IMR-90 (cell line): ENCODE data around the gene EFCAB10. TPM values are rescaled to one million over a fixed set of nuclear protein-coding genes. Genes with fewer than 3 reads are reported as not detected.

Experiments
- ATAC-seq: fragments of 200-7000 bp; cut with Tn5 transposase; 2 replicates; pipeline ENCODE4 v1.9.1; 2020; ENCODE audit warnings: low read depth, mild to moderate bottlenecking, moderate library complexity
- BruUV-seq: library from RNA; stranded (reverse); fragments of 400-500 nt; replicated peaks from 2 replicates; lab custom pipeline; 2021; lab: Mats Ljungman, UMichigan
- CTCF ChIA-PET: fragments of 300-600 bp; formaldehyde crosslinking; extraction: SDS; loops from one replicate; lab custom pipeline; 2021; ENCODE audit warnings: antibody characterized with exemption; lab: Yijun Ruan, JAX
- POLR2A ChIA-PET: fragments of 300-600 bp; sonication (Branson Sonifier 250); formaldehyde crosslinking; loops from one replicate; lab custom pipeline; 2022; ENCODE audit warnings: antibody characterized with exemption; ENCODE audit not compliant: unreplicated experiment; lab: Charles Lee
- DNase-seq: peaks from one replicate; pipeline ENCODE4 v3.0.0; 2013
- H2AFZ ChIP-seq: replicated peaks from 2 replicates; pipeline ENCODE3; 2013; ENCODE audit warnings: low read length, mild to moderate bottlenecking; ENCODE audit not compliant: poor library complexity
- H2AK5ac ChIP-seq: 2 replicates; pipeline ENCODE4 v1.6.1; 2013; ENCODE audit warnings: low read depth, low read length, inconsistent platforms
- H2AK9ac ChIP-seq: replicated peaks from 2 replicates; pipeline ENCODE3; 2013; ENCODE audit warnings: mild to moderate bottlenecking, low read depth, low read length, moderate library complexity; ENCODE audit not compliant: poor library complexity
- H2BK120ac ChIP-seq: 2 replicates; pipeline ENCODE4 v1.6.1; 2013; ENCODE audit warnings: low read depth, low read length, inconsistent platforms
- H2BK15ac ChIP-seq: 3 replicates; pipeline ENCODE4 v1.6.1; 2013; ENCODE audit warnings: low read depth, low read length, inconsistent platforms
- H2BK20ac ChIP-seq: 2 replicates; pipeline ENCODE4 v1.6.1; 2013; ENCODE audit warnings: low read depth, mild to moderate bottlenecking, inconsistent platforms, low read length, moderate library complexity
- H2BK5ac ChIP-seq: 2 replicates; pipeline ENCODE4 v1.6.1; 2013; ENCODE audit warnings: mild to moderate bottlenecking, low read depth, low read length, inconsistent platforms; ENCODE audit not compliant: poor library complexity, severe bottlenecking
- H3K14ac ChIP-seq: replicated peaks from 2 replicates; pipeline ENCODE4 v1.6.1; 2013; ENCODE audit warnings: low read depth, low read length, inconsistent platforms
- H3K18ac ChIP-seq: 2 replicates; pipeline ENCODE4 v1.6.1; 2013; ENCODE audit warnings: low read depth, low read length, control low read depth
- H3K23ac ChIP-seq: 2 replicates; pipeline ENCODE4 v1.6.1; 2013; ENCODE audit warnings: low read depth, low read length, inconsistent platforms
- H3K27ac ChIP-seq: 2 replicates; pipeline ENCODE4 v1.5.1; 2013; ENCODE audit warnings: mild to moderate bottlenecking, control low read depth, low read length; ENCODE audit not compliant: insufficient read depth
- H3K27me3 ChIP-seq: 2 replicates; pipeline ENCODE4 v1.6.1; 2013; ENCODE audit warnings: low read length; ENCODE audit not compliant: control insufficient read depth, insufficient read depth
- H3K36me3 ChIP-seq: 2 replicates; pipeline ENCODE4 v1.6.1; 2013; ENCODE audit warnings: low read length, mixed read lengths; ENCODE audit not compliant: control insufficient read depth, insufficient read depth
- H3K4ac ChIP-seq: 2 replicates; pipeline ENCODE4 v1.6.1; 2013; ENCODE audit warnings: low read depth, low read length, inconsistent platforms
- H3K4me1 ChIP-seq: 2 replicates; pipeline ENCODE4 v1.6.1; 2013; ENCODE audit warnings: low read length, mixed read lengths; ENCODE audit not compliant: control insufficient read depth, insufficient read depth
- H3K4me2 ChIP-seq: 2 replicates; pipeline ENCODE4 v1.6.1; 2013; ENCODE audit warnings: low read depth, mild to moderate bottlenecking, control low read depth, low read length, moderate library complexity
- H3K4me3 ChIP-seq: 2 replicates; pipeline ENCODE4 v1.5.1; 2013; ENCODE audit warnings: low read depth, mild to moderate bottlenecking, control low read depth, low read length, moderate library complexity; ENCODE audit not compliant: insufficient read depth
- H3K56ac ChIP-seq: 2 replicates; pipeline ENCODE4 v1.6.1; 2013; ENCODE audit warnings: low read length, inconsistent platforms; ENCODE audit not compliant: insufficient read depth; ENCODE audit errors: extremely low read depth
- H3K79me1 ChIP-seq, 2 experiments: 2 replicates each; pipeline ENCODE4 v1.6.1; 2013; ENCODE audit warnings: low read length in 2 of 2, inconsistent platforms in 1 of 2, low read depth in 1 of 2
- H3K9ac ChIP-seq: 2 replicates; pipeline ENCODE4 v1.6.1; 2013; ENCODE audit warnings: low read depth, low read length, control low read depth
- H3K9me1 ChIP-seq: 2 replicates; pipeline ENCODE4 v1.6.1; 2013; ENCODE audit warnings: low read length, inconsistent platforms; ENCODE audit not compliant: insufficient read depth
- H3K9me3 ChIP-seq: 2 replicates; pipeline ENCODE4 v1.6.1; 2013; ENCODE audit warnings: low read length; ENCODE audit not compliant: control insufficient read depth, insufficient read depth
- H4K20me1 ChIP-seq: 2 replicates; pipeline ENCODE4 v1.6.1; 2013; ENCODE audit warnings: low read length, inconsistent platforms; ENCODE audit not compliant: insufficient read depth
- H4K5ac ChIP-seq: 2 replicates; pipeline ENCODE4 v1.6.1; 2013; ENCODE audit warnings: mild to moderate bottlenecking, low read depth, low read length, control low read depth
- H4K8ac ChIP-seq, 2 experiments: 2 replicates each; pipeline ENCODE4 v1.6.1; 2013; ENCODE audit warnings: low read depth in 2 of 2, low read length in 2 of 2, control low read depth in 1 of 2, inconsistent platforms in 1 of 2
- H4K91ac ChIP-seq: 2 replicates; pipeline ENCODE4 v1.6.1; 2013; ENCODE audit warnings: low read depth, low read length, inconsistent platforms; ENCODE audit not compliant: insufficient read depth
- BHLHE40 ChIP-seq: fragments of 150-350 bp; IDR thresholded peaks from 2 replicates; pipeline ENCODE4 v1.6.1; 2016; ENCODE audit warnings: mild to moderate bottlenecking, low read depth, low read length
- CEBPB ChIP-seq: IDR thresholded peaks from 2 replicates; pipeline ENCODE4 v1.6.1; 2012; ENCODE audit warnings: low read depth, low read length, improper control_type of control experiment
- MXI1 ChIP-seq: IDR thresholded peaks from 2 replicates; pipeline ENCODE4 v1.6.1; 2012; ENCODE audit warnings: low read depth, mild to moderate bottlenecking, low read length, moderate library complexity, borderline replicate concordance
- POLR2A ChIP-seq: IDR thresholded peaks from 2 replicates; pipeline ENCODE4 v1.6.1; 2012; ENCODE audit warnings: mild to moderate bottlenecking, low read depth, low read length
- RAD21 ChIP-seq: IDR thresholded peaks from 2 replicates; pipeline ENCODE4 v1.6.1; 2012; ENCODE audit warnings: low read length, improper control_type of control experiment
- SMC3 ChIP-seq: fragments of 150-350 bp; IDR thresholded peaks from 2 replicates; pipeline ENCODE4 v1.6.1; 2016; ENCODE audit warnings: low read depth, mild to moderate bottlenecking, antibody characterized with exemption, low read length, moderate library complexity
- whole genome bisulfite sequencing, 2 experiments: methylation state at CpG; one replicate each; pipeline versions ENCODE4 v1.1.5 to v1.1.7; 2013; ENCODE audit warnings: missing lambda C conversion rate in 2 of 2; ENCODE audit not compliant: insufficient read length in 1 of 2; ENCODE audit errors: extremely low coverage in 2 of 2; 5-methylcytosine and 5-hydroxymethylcytosine counted together
- dilution Hi-C: fragments of 300-500 bp; cut with HindIII; formaldehyde crosslinking; loops from one replicate; pipeline ENCODE4 v1.14.3; 2018; ENCODE audit warnings: low sequenced_read_pairs; ENCODE audit not compliant: unreplicated experiment
- in situ Hi-C: fragments of 300-500 bp; cut with MboI; formaldehyde crosslinking; loops from 3 replicates; pipeline ENCODE4 v1.14.3; 2019; ENCODE audit warnings: low sequenced_read_pairs, inconsistent platforms, mixed read lengths
- intact Hi-C: fragments of 100-400 bp; cut with micrococcal nuclease; formaldehyde crosslinking; loops from 2 replicates; pipeline ENCODE4 v1.10.0; 2022
- polyA plus RNA-seq, 3 experiments: library from polyadenylated mRNA; depleted of rRNA; stranded (reverse); fragments of >200 nt; gene quantifications; 2 replicates each; pipeline ENCODE4 v1.2.3, GENCODE V29; 2012; ENCODE audit warnings: low replicate concordance in 1 of 3
- total RNA-seq: library from RNA; depleted of rRNA; stranded (reverse); fragments of >200 nt; gene quantifications from 2 replicates; pipeline ENCODE4 v1.2.3, GENCODE V29; 2012

The EFCAB10 gene
- total and polyA plus RNA-seq, 2 of the 4 experiments (the other 2 are of a cell fraction): not detected

DNA sequence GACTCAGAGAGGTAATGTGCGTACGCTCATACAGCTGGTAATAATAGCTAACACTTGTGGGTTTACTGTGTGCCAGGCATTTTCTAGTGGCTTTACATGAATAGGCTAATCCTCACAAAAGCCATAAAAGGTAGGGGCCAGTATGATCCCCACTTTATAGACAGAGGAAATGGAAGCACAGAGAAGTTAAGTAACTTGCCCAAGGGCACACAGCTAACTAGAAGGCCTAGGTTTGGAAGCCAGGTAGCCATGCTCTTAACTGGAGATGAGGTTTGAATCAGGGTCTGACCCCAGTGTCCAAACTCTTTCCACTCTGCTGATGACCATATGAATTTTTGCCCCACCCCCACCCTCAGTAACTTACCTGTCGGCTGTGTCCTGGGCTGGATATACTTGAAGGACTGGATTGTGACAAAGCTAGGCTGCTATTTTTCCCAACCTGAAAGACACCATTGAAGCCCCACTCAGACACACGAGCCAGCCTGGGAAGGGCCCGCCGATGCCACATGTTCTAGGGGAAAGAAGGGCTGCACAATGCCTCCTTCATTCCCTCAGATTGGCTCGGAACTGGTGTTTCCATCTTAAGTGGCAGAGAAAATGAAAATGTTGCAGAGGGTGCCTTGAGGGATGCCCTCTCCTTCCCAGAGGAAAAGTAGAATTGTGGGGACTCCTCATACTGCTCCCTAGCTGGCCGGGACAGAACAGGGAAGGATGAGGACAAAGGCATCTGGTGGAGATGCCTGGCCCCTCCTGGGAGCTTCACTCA, 29.1 kb upstream of the EFCAB10 start:
- in situ Hi-C loops: no loop called here
- no peak overlapping the region for H2AFZ ChIP-seq
- no peak overlapping the region for H3K14ac ChIP-seq
- H3K9ac ChIP-seq: no peak overlapping the region
- no peaks in the 10 kb centered on the region for H3K27me3 ChIP-seq
- no peak overlapping the region for H2AK5ac ChIP-seq
- no peak overlapping the region for H3K23ac ChIP-seq
- ATAC-seq (no peak), DNase-seq (no peak)
- no peak overlapping the region for H2BK5ac ChIP-seq
- no peaks in the 10 kb centered on the region for H3K79me1 ChIP-seq
- 0 out of 2 replicates have a peak, but pooled peaks cover 2% of the 10 kb centered on the region for H3K9me1 ChIP-seq
- POLR2A ChIA-PET: no interaction called here
- H3K4me3 ChIP-seq: no peak overlapping the region
- no peak overlapping the region for H4K5ac ChIP-seq
- no peak overlapping the region for H2BK15ac ChIP-seq
- H3K56ac ChIP-seq: no peak overlapping the region
- WGBS, 2 experiments: 100% methylated on average over 1 of the region's 8 CpGs; no CpG with 5 or more reads in 1 of the 2 experiments
- CTCF ChIA-PET: no interaction called here
- H4K8ac ChIP-seq: no peak overlapping the region
- dilution Hi-C loops: no loop called here
- H2BK120ac ChIP-seq: no peak overlapping the region
- intact Hi-C loops: no loop called here
- no peak overlapping the region for H2AK9ac ChIP-seq
- H3K9me3 ChIP-seq: no peaks in the 10 kb centered on the region
- peaks cover 13% of the 10 kb centered on the region; the same call in 1 of the 2 replicates for H3K36me3 ChIP-seq
- no peaks in the 10 kb centered on the region for H3K4me1 ChIP-seq
- no peak overlapping the region for H3K27ac ChIP-seq
- H4K20me1 ChIP-seq: no peaks in the 10 kb centered on the region
- H3K4me2 ChIP-seq: no peak overlapping the region
- H4K91ac ChIP-seq: no peak overlapping the region
- no peak overlapping the region for H3K4ac ChIP-seq
- BruUV-seq: no TSS peak
- H2BK20ac ChIP-seq: no peak overlapping the region
- H3K18ac ChIP-seq: no peak overlapping the region
- TF ChIP-seq CEBPB (no peak), RAD21 (no peak), BHLHE40 (no peak), POLR2A (no peak), SMC3 (no peak), MXI1 (no peak)
